SK-N-SH (cell line): ENCODE data around the gene RPRD2. TPM values are rescaled to one million over a fixed set of nuclear protein-coding genes. Genes with fewer than 3 reads are reported as not detected.

Experiments
- CTCF ChIA-PET: fragments of 300-600, 350-600 bp; formaldehyde crosslinking; extraction: SDS; loops from one replicate; lab custom pipeline; 2021; lab: Yijun Ruan, JAX
- POLR2A ChIA-PET: fragments of 350-600 bp; sonication (Branson Sonifier 250); formaldehyde crosslinking; extraction: SDS; loops from one replicate; lab custom pipeline; 2020; ENCODE audit warnings: antibody characterized with exemption, inconsistent platforms; lab: Yijun Ruan, JAX
- DNase-seq: peaks from one replicate; pipeline ENCODE4 v3.0.0; 2012
- H2AFZ ChIP-seq: fragments of 200-600 bp; sonication (generic); 2 replicates; pipeline ENCODE4 v1.8.1; 2016; ENCODE audit warnings: antibody characterized with exemption, mild to moderate bottlenecking, low read depth
- H3F3A ChIP-seq: fragments of 200-600 bp; sonication (generic); replicated peaks from 2 replicates; pipeline ENCODE3; 2016; ENCODE audit warnings: antibody characterized with exemption, mild to moderate bottlenecking; ENCODE audit not compliant: insufficient read depth
- H3K27ac ChIP-seq, 2 experiments: fragments of 200-500 bp in 1 of 2; fragments of 200-600 bp in 1 of 2; sonication (Bioruptor generic) in 1 of 2; sonication (generic), shearing (Covaris generic) in 1 of 2; 2 replicates each; pipeline versions ENCODE4 v1.5.1 to v1.6.1; 2014 to 2016; ENCODE audit warnings: low read depth in 2 of 2, inconsistent platforms in 1 of 2, low read length in 1 of 2, mild to moderate bottlenecking in 1 of 2, mixed read lengths in 1 of 2
- H3K27me3 ChIP-seq: fragments of 200-600 bp; sonication (generic), shearing (Covaris generic); 2 replicates; pipeline ENCODE4 v1.6.1; 2016; ENCODE audit warnings: mixed run types; ENCODE audit not compliant: insufficient read depth
- H3K36me3 ChIP-seq, 2 experiments: fragments of 200-500 bp in 1 of 2; fragments of 200-600 bp in 1 of 2; sonication (Bioruptor generic) in 1 of 2; sonication (generic) in 1 of 2; replicated peaks in 1 of 2; 2 replicates each; pipeline versions ENCODE3 to v1.5.1; 2014 to 2016; ENCODE audit warnings: low read length in 1 of 2, mild to moderate bottlenecking in 1 of 2; ENCODE audit not compliant: insufficient read depth in 2 of 2, control insufficient read depth in 1 of 2
- H3K4me1 ChIP-seq, 2 experiments: fragments of 200-500 bp in 1 of 2; fragments of 200-600 bp in 1 of 2; sonication (Bioruptor generic) in 1 of 2; sonication (generic), shearing (Covaris generic) in 1 of 2; 2 replicates each; pipeline versions ENCODE4 v1.5.1 to v1.6.1; 2014 to 2016; ENCODE audit warnings: low read depth in 1 of 2, low read length in 1 of 2, mixed run types in 1 of 2; ENCODE audit not compliant: insufficient read depth in 2 of 2, control insufficient read depth in 1 of 2
- H3K4me2 ChIP-seq: fragments of 200-600 bp; sonication (generic), shearing (Covaris generic); 2 replicates; pipeline ENCODE4 v1.6.1; 2017; ENCODE audit warnings: mixed run types
- H3K4me3 ChIP-seq, 2 experiments: fragments of 200-500 bp in 1 of 2; fragments of 200-600 bp in 1 of 2; sonication (Bioruptor generic) in 1 of 2; sonication (generic), shearing (Covaris generic) in 1 of 2; 2 replicates each; pipeline versions ENCODE4 v1.5.1 to v1.8.1; 2014 to 2016; ENCODE audit warnings: low read depth in 2 of 2, inconsistent platforms in 1 of 2, low read length in 1 of 2, mild to moderate bottlenecking in 1 of 2, mixed read lengths in 1 of 2, moderate library complexity in 1 of 2
- H3K79me2 ChIP-seq: fragments of 200-600 bp; sonication (generic); 2 replicates; pipeline ENCODE4 v1.8.1; 2017; ENCODE audit warnings: mild to moderate bottlenecking; ENCODE audit not compliant: insufficient read depth
- H3K9ac ChIP-seq: fragments of 200-600 bp; sonication (generic); 2 replicates; pipeline ENCODE4 v1.6.1; 2017; ENCODE audit warnings: mixed run types
- H3K9me2 ChIP-seq: fragments of 200-600 bp; sonication (generic); 2 replicates; pipeline ENCODE4 v1.6.1; 2017; ENCODE audit warnings: mixed run types
- H3K9me3 ChIP-seq: fragments of 200-600 bp; sonication (generic); 2 replicates; pipeline ENCODE4 v1.6.1; 2017; ENCODE audit warnings: mixed run types, mild to moderate bottlenecking, moderate library complexity
- H4K20me1 ChIP-seq: fragments of 200-600 bp; sonication (generic); 2 replicates; pipeline ENCODE4 v1.6.1; 2017; ENCODE audit warnings: mild to moderate bottlenecking, mixed run types; ENCODE audit not compliant: insufficient read depth
- CHD2 ChIP-seq: fragments of 150-350 bp; IDR thresholded peaks from 2 replicates; pipeline ENCODE4 v1.6.1; 2018; ENCODE audit warnings: low read length; ENCODE audit not compliant: partially characterized antibody
- FOXJ3 ChIP-seq: sonication (generic); formaldehyde crosslinking; IDR thresholded peaks from 2 replicates; pipeline ENCODE4 v1.5.1; 2020; ENCODE audit warnings: mild to moderate bottlenecking, missing genetic modification reagents
- FOXM1 ChIP-seq: IDR thresholded peaks from 2 replicates; pipeline ENCODE4 v1.4.0; 2012; ENCODE audit warnings: low read depth, mild to moderate bottlenecking
- GATA2 ChIP-seq: sonication (generic); formaldehyde crosslinking; IDR thresholded peaks from 2 replicates; pipeline ENCODE4 v1.5.0; 2020; ENCODE audit warnings: mild to moderate bottlenecking, missing genetic modification reagents
- JUND ChIP-seq: IDR thresholded peaks from 2 replicates; pipeline ENCODE4 v1.4.0; 2012
- MXI1 ChIP-seq: IDR thresholded peaks from 2 replicates; pipeline ENCODE4 v1.6.1; 2012; ENCODE audit warnings: mild to moderate bottlenecking, low read depth, low read length, improper control_type of control experiment
- NFIC ChIP-seq: IDR thresholded peaks from 2 replicates; pipeline ENCODE4 v1.4.0; 2012; ENCODE audit warnings: borderline replicate concordance
- NRF1 ChIP-seq: IDR thresholded peaks from 2 replicates; pipeline ENCODE4 v1.6.1; 2012; ENCODE audit warnings: low read depth, mild to moderate bottlenecking, low read length
- RFX5 ChIP-seq: IDR thresholded peaks from 2 replicates; pipeline ENCODE4 v1.6.1; 2012; ENCODE audit warnings: mild to moderate bottlenecking, improper control_type of control experiment, low read length
- RXRA ChIP-seq: IDR thresholded peaks from 2 replicates; pipeline ENCODE4 v1.4.0; 2012; ENCODE audit warnings: low read depth, mild to moderate bottlenecking, borderline replicate concordance
- SMC3 ChIP-seq: IDR thresholded peaks from 2 replicates; pipeline ENCODE4 v1.6.1; 2012; ENCODE audit warnings: low read depth, low read length, improper control_type of control experiment
- YY1 ChIP-seq: IDR thresholded peaks from 2 replicates; pipeline ENCODE4 v1.4.0; 2012; ENCODE audit warnings: low read depth, mild to moderate bottlenecking
- WGBS: methylation state at CpG from one replicate; pipeline ENCODE4 v1.1.6; 2017; ENCODE audit warnings: low lambda C conversion rate; 5-methylcytosine and 5-hydroxymethylcytosine counted together
- polyA plus RNA-seq, 3 experiments: library from polyadenylated mRNA; depleted of rRNA; stranded (reverse); fragments of >200 nt; gene quantifications; 2 replicates each; pipeline ENCODE4 v1.2.3, GENCODE V29; 2012
- TF ChIP-seq, protein P1 (sequence below): IDR thresholded peaks from 2 replicates; pipeline ENCODE4 v1.4.0; 2012; ENCODE audit warnings: low read depth, borderline replicate concordance
- TF ChIP-seq, protein P2 (sequence below): IDR thresholded peaks from 2 replicates; pipeline ENCODE4 v1.4.0; 2012; ENCODE audit warnings: low read depth, borderline replicate concordance
- TF ChIP-seq, protein P3 (sequence below): IDR thresholded peaks from 2 replicates; pipeline ENCODE4 v1.6.1; 2012; ENCODE audit warnings: mild to moderate bottlenecking, low read depth, low read length, moderate library complexity
- TF ChIP-seq, protein P4 (sequence below): IDR thresholded peaks from 2 replicates; pipeline ENCODE4 v1.4.0; 2012; ENCODE audit warnings: low read depth

The RPRD2 gene
- polyA plus RNA-seq, 1 of the 3 experiments (the other 2 are of a cell fraction) = 9.2 TPM

DNA sequence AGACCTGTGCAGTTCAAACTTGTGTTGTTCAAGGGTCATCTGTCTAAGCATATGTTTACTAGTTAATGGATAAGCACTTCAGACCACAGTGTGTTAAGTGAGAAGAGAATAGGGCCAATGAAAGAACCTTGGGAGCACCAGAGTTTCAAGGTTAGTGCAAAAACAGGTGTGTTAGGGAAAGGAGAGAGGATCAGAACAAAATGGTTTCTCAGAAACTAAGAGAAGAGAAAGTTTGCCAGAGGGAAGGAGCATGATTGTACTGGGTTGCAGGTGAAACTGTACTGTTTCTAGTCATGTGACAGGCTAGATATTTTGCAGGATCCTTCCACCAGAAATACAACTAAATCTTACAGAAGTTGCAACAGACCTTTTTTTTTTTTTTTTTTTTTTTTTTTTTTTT, 23.3 kb downstream of the RPRD2 start:
- Histone ChIP-seq H3K36me3 (peaks cover 0 to 4% of the 10 kb centered on the region in 2 experiments), H3K27ac (no peak overlapping the region), H3K9me2 (no peaks in the 10 kb centered on the region), H3K4me2 (no peak overlapping the region), H3F3A (peaks cover 6% of the 10 kb centered on the region), H3K9me3 (no peaks in the 10 kb centered on the region), H3K9ac (no peak overlapping the region), H3K4me1 (no peaks in the 10 kb centered on the region), H3K27me3 (no peaks in the 10 kb centered on the region), H2AFZ (no peak overlapping the region), H4K20me1 (peaks cover 19% of the 10 kb centered on the region; the same call in 1 of the 2 replicates), H3K79me2 (peaks cover 89% of the 10 kb centered on the region), H3K4me3 (no peak overlapping the region)
- ChIA-PET POLR2A (no interaction called here), CTCF (no interaction called here)
- TF ChIP-seq NFIC (no peak), FOXM1 (no peak), SMC3 (no peak)
- TF ChIP-seq, protein P1, sequence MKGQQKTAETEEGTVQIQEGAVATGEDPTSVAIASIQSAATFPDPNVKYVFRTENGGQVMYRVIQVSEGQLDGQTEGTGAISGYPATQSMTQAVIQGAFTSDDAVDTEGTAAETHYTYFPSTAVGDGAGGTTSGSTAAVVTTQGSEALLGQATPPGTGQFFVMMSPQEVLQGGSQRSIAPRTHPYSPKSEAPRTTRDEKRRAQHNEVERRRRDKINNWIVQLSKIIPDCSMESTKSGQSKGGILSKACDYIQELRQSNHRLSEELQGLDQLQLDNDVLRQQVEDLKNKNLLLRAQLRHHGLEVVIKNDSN = no peak
- no peak for DNase-seq

DNA sequence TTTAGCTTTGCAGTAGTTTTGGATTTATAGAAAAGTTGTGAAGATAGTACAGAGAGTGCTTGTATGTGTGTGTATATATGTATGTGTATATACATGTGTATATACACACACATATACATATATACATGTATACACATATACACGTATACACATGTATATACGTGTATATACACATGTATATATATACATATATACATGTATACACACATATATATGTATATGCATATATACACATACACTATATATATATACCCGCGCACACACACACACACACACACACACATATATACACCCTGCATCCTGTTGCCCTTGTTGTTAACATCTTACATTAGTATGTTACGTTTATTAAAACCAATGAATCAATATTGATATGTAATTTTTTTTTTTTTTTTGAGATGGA, 24.3 kb downstream of the RPRD2 start:
- POLR2A ChIA-PET = no interaction called here
- H3K4me1 ChIP-seq = no peaks in the 10 kb centered on the region
- no peaks in the 10 kb centered on the region for H3K9me3 ChIP-seq
- H3K79me2 ChIP-seq = peaks cover 89% of the 10 kb centered on the region
- H3K36me3 ChIP-seq = peaks cover 0 to 4% of the 10 kb centered on the region in 2 experiments
- no peaks in the 10 kb centered on the region for H3K27me3 ChIP-seq
- no peak overlapping the region for H3K27ac ChIP-seq
- H3K4me3 ChIP-seq = no peak overlapping the region
- TF ChIP-seq, protein P2, sequence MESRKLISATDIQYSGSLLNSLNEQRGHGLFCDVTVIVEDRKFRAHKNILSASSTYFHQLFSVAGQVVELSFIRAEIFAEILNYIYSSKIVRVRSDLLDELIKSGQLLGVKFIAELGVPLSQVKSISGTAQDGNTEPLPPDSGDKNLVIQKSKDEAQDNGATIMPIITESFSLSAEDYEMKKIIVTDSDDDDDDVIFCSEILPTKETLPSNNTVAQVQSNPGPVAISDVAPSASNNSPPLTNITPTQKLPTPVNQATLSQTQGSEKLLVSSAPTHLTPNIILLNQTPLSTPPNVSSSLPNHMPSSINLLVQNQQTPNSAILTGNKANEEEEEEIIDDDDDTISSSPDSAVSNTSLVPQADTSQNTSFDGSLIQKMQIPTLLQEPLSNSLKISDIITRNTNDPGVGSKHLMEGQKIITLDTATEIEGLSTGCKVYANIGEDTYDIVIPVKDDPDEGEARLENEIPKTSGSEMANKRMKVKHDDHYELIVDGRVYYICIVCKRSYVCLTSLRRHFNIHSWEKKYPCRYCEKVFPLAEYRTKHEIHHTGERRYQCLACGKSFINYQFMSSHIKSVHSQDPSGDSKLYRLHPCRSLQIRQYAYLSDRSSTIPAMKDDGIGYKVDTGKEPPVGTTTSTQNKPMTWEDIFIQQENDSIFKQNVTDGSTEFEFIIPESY = no peak
- no peak for TF ChIP-seq FOXJ3 (CRISPR knock-in tag)
- TF ChIP-seq, protein P3, sequence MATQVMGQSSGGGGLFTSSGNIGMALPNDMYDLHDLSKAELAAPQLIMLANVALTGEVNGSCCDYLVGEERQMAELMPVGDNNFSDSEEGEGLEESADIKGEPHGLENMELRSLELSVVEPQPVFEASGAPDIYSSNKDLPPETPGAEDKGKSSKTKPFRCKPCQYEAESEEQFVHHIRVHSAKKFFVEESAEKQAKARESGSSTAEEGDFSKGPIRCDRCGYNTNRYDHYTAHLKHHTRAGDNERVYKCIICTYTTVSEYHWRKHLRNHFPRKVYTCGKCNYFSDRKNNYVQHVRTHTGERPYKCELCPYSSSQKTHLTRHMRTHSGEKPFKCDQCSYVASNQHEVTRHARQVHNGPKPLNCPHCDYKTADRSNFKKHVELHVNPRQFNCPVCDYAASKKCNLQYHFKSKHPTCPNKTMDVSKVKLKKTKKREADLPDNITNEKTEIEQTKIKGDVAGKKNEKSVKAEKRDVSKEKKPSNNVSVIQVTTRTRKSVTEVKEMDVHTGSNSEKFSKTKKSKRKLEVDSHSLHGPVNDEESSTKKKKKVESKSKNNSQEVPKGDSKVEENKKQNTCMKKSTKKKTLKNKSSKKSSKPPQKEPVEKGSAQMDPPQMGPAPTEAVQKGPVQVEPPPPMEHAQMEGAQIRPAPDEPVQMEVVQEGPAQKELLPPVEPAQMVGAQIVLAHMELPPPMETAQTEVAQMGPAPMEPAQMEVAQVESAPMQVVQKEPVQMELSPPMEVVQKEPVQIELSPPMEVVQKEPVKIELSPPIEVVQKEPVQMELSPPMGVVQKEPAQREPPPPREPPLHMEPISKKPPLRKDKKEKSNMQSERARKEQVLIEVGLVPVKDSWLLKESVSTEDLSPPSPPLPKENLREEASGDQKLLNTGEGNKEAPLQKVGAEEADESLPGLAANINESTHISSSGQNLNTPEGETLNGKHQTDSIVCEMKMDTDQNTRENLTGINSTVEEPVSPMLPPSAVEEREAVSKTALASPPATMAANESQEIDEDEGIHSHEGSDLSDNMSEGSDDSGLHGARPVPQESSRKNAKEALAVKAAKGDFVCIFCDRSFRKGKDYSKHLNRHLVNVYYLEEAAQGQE = no peak
- TF ChIP-seq, protein P4, sequence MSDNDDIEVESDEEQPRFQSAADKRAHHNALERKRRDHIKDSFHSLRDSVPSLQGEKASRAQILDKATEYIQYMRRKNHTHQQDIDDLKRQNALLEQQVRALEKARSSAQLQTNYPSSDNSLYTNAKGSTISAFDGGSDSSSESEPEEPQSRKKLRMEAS = no peak
- TF ChIP-seq CHD2 = no peak
- no peak for TF ChIP-seq MXI1
- TF ChIP-seq GATA2 = no peak
- no peak for TF ChIP-seq JUND
- no peak for TF ChIP-seq RFX5
- TF ChIP-seq YY1 = no peak
- TF ChIP-seq NRF1 = no peak
- TF ChIP-seq RXRA = no peak
- no peaks in the 10 kb centered on the region for H3K9me2 ChIP-seq
- WGBS = 86% methylated on average over 5 of the region's 5 CpGs
- H3F3A ChIP-seq = peaks cover 6% of the 10 kb centered on the region
- CTCF ChIA-PET = no interaction called here
- DNase-seq = no peak
- peaks cover 21% of the 10 kb centered on the region; the same call in 1 of the 2 replicates for H4K20me1 ChIP-seq
- no peak overlapping the region for H3K9ac ChIP-seq
- no peak overlapping the region for H2AFZ ChIP-seq
- H3K4me2 ChIP-seq = no peak overlapping the region
